Measurements from ENCODE around the gene SEMA5B.

DNA sequence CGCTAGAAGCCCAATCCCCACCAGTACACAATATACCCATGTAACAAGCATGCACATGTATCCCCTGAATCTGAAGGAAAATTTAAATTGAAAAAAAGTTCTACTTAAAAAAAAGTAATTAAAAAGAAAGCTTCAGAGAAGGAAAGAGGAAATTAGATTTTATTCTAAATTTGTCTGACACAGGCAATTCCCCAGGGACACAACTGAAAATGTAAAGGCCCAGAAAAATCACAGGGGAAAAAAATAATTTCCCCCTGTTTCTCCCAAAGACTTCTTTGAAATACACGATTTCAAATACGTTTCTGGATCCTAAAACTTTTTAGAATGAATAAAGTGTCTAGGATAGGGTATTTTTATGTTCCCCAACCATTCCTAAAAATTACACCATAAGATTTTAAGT lies 42.9 kb downstream of the SEMA5B start:
- TF ChIP-seq, protein P1, sequence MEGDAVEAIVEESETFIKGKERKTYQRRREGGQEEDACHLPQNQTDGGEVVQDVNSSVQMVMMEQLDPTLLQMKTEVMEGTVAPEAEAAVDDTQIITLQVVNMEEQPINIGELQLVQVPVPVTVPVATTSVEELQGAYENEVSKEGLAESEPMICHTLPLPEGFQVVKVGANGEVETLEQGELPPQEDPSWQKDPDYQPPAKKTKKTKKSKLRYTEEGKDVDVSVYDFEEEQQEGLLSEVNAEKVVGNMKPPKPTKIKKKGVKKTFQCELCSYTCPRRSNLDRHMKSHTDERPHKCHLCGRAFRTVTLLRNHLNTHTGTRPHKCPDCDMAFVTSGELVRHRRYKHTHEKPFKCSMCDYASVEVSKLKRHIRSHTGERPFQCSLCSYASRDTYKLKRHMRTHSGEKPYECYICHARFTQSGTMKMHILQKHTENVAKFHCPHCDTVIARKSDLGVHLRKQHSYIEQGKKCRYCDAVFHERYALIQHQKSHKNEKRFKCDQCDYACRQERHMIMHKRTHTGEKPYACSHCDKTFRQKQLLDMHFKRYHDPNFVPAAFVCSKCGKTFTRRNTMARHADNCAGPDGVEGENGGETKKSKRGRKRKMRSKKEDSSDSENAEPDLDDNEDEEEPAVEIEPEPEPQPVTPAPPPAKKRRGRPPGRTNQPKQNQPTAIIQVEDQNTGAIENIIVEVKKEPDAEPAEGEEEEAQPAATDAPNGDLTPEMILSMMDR (IDR thresholded peaks at IDR 0.05): no peak
- no peak for TF ChIP-seq POLR2A (IDR thresholded peaks at IDR 0.05)
